Naive thymus-derived CD4-positive, alpha-beta T cell (primary cell): ENCODE results near the gene DPEP2NB. TPM values are rescaled to one million over a fixed set of nuclear protein-coding genes. Genes with fewer than 3 reads are reported as not detected.

Experiments
- ATAC-seq: fragments of 150-1000 bp; cut with Tn5 transposase; 2 replicates; pipeline ENCODE4 v1.10.0; 2021; ENCODE audit warnings: mild to moderate bottlenecking, moderate library complexity
- CTCF ChIA-PET: fragments of 350-600 bp; sonication (Branson Sonifier 250); formaldehyde crosslinking; loops from one replicate; lab custom pipeline; 2021; ENCODE audit warnings: antibody characterized with exemption; lab: Charles Lee
- POLR2A ChIA-PET: fragments of 350-600 bp; sonication (Branson Sonifier 250); formaldehyde crosslinking; loops from one replicate; lab custom pipeline; 2021; ENCODE audit warnings: antibody characterized with exemption, inconsistent platforms; lab: Charles Lee
- DNase-seq, 9 donors: peaks; one replicate each; pipeline versions ENCODE4 v3.0.0 to v3.0.0-alpha.2; 2020 to 2022; ENCODE audit warnings: mixed read lengths in 1 of 9
- H3K27ac ChIP-seq: one replicate; pipeline ENCODE4 v1.7.0; 2013; ENCODE audit warnings: mild to moderate bottlenecking, low read depth, low read length, moderate library complexity
- H3K27me3 ChIP-seq, 2 donors: one replicate each; pipeline ENCODE4 v1.7.0; 2013; ENCODE audit warnings: low read length in 2 of 2, mild to moderate bottlenecking in 2 of 2, moderate library complexity in 2 of 2; ENCODE audit not compliant: control insufficient read depth in 2 of 2, insufficient read depth in 2 of 2
- H3K36me3 ChIP-seq, 3 experiments: 1 replicate in 2 of 3; 2 replicates in 1 of 3; pipeline ENCODE4 v1.7.0; 2013; ENCODE audit warnings: low read length in 3 of 3, mild to moderate bottlenecking in 3 of 3, moderate library complexity in 1 of 3; ENCODE audit not compliant: insufficient read depth in 3 of 3, control insufficient read depth in 2 of 3
- H3K4me1 ChIP-seq, 2 donors: one replicate each; pipeline ENCODE4 v1.7.0; 2013; ENCODE audit warnings: low read length in 2 of 2, mild to moderate bottlenecking in 2 of 2, moderate library complexity in 1 of 2; ENCODE audit not compliant: control insufficient read depth in 2 of 2, insufficient read depth in 2 of 2
- H3K4me3 ChIP-seq: 2 replicates; pipeline ENCODE4 v1.7.0; 2013; ENCODE audit warnings: mild to moderate bottlenecking, low read length
- H3K9me3 ChIP-seq, 3 experiments: 1 replicate in 2 of 3; 2 replicates in 1 of 3; pipeline ENCODE4 v1.7.0; 2013; ENCODE audit warnings: low read length in 3 of 3; ENCODE audit not compliant: control insufficient read depth in 2 of 3
- H3K27ac Mint-ChIP-seq, 9 donors: one replicate each; pipeline ENCODE4 v1.8.0; 2020 to 2022; ENCODE audit warnings: mixed read lengths in 9 of 9, mild to moderate bottlenecking in 8 of 9, moderate library complexity in 5 of 9, inconsistent platforms in 2 of 9
- H3K27me3 Mint-ChIP-seq, 5 donors: one replicate each; pipeline ENCODE4 v1.8.0; 2021 to 2022; ENCODE audit warnings: mixed read lengths in 5 of 5, mild to moderate bottlenecking in 1 of 5
- H3K36me3 Mint-ChIP-seq, 5 donors: one replicate each; pipeline ENCODE4 v1.8.0; 2020 to 2022; ENCODE audit warnings: mixed read lengths in 5 of 5, mild to moderate bottlenecking in 3 of 5, inconsistent platforms in 1 of 5
- H3K4me1 Mint-ChIP-seq, 7 donors: one replicate each; pipeline ENCODE4 v1.8.0; 2020 to 2022; ENCODE audit warnings: mixed read lengths in 7 of 7, mild to moderate bottlenecking in 3 of 7, inconsistent platforms in 1 of 7
- H3K4me3 Mint-ChIP-seq, 10 donors: one replicate each; pipeline ENCODE4 v1.8.0; 2020 to 2022; ENCODE audit warnings: mild to moderate bottlenecking in 10 of 10, mixed read lengths in 10 of 10, moderate library complexity in 6 of 10, inconsistent platforms in 2 of 10
- H3K9me3 Mint-ChIP-seq, 11 donors: one replicate each; pipeline ENCODE4 v1.8.0; 2020 to 2022; ENCODE audit warnings: mixed read lengths in 11 of 11, mild to moderate bottlenecking in 4 of 11, inconsistent platforms in 1 of 11, moderate library complexity in 1 of 11
- intact Hi-C, 2 donors: fragments of 100-400 bp; cut with micrococcal nuclease; formaldehyde crosslinking; loops; one replicate each; pipeline ENCODE4 v1.15.1; 2023
- polyA plus RNA-seq, 2 donors: library from polyadenylated mRNA; unstranded; fragments of 300-500 nt; fragmentation: Illumina TruSeq; gene quantifications; one replicate each; pipeline ENCODE4 v1.2.3, GENCODE V29; 2021
- total RNA-seq, 6 experiments: library from RNA in 5 of 6; stranded (reverse) in 5 of 6; gene quantifications; 1 replicate in 5 of 6; 2 replicates in 1 of 6; pipeline ENCODE4 v1.2.3 and lab custom pipeline; 2021 to 2026

The DPEP2NB gene
- total and polyA plus RNA-seq, 7 experiments from 2014 or later: not detected

DNA sequence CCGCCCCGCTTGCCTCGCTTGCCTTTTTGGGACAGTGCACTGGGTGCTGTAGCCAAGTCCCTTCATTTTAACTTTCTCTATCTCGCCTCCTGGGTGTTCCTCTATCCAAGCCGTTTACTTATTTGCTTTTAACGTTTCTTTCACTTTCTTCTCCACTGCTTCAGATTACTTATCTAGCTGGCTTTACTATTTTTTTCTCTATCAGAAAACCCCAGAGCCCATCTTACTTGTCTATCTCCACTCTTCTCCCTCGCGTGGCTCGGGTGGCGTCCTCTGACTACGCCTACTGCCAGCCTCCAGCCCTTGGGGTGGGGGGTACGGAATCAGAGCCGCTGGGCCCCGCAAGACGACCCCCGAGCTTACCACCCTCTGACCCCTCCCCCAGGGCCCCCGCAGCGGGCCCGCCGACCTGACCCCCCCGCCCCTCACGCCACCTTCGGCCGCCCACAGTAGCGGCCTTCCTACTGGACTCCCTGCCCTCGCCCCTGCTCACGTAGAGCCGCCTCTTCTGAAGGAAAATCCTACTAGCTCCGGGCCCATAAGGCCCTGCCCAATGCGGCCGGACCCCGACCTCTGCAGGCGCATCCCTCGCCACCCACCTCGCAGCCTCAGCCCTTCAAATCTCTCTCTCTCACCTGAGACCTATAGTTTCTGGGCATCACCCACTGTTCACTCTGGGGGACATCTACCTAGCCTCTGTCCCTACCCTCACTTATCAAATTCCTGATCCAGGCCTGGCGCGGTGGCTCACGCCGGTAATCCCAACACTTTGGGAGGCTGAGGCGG is 46.3 kb downstream of the DPEP2NB start:
- Mint-ChIP-seq H3K4me3 (peak overlapping the region; percentile 86 to 100 (median 96)), H3K36me3 (no peaks in the 10 kb centered on the region), H3K9me3 (peaks cover 0 to 2% (median 0%) of the 10 kb centered on the region in 11 donors), H3K27ac (peak overlapping the region; percentile 77 to 93 (median 91)), H3K27me3 (peaks cover 0 to 1% (median 0%) of the 10 kb centered on the region in 5 donors), H3K4me1 (peaks cover 20 to 39% (median 29%) of the 10 kb centered on the region in 7 donors)
- Histone ChIP-seq H3K27ac (peak overlapping the region; percentile 81), H3K4me3 (peak overlapping the region; percentile 88), H3K9me3 (no peaks in the 10 kb centered on the region), H3K36me3 (no peaks in the 10 kb centered on the region), H3K4me1 (peaks cover 10 to 14% of the 10 kb centered on the region in 2 donors), H3K27me3 (no peaks in the 10 kb centered on the region)
- POLR2A ChIA-PET: interaction anchor here (0.6 to 3.5 kb wide), 9 partner anchors 12 to 133 kb away, joined by 4 to 17 read pairs (median 5); partner anchors contain the start of genes DPEP2 and PSMB10
- ATAC-seq (peak; percentile 21), DNase-seq (peak in 5 of 9 donors; percentile 15 to 44 (median 43))
- CTCF ChIA-PET: interaction anchor here (0.9 kb wide), 1 partner anchor 33 kb away, joined by 3 read pairs; the partner anchor contains the start of gene PSMB10
- intact Hi-C loops: loop anchor here (2.0 kb wide), 3 partner anchors 13 to 53 kb away; partner anchors contain the start of genes DDX28 (in 1 of the 2) and DUS2 (in 1 of the 2)

- ChIA-PET POLR2A (interaction anchor here (0.5 to 3.5 kb wide), 11 partner anchors 12 to 154 kb away, joined by 3 to 17 read pairs (median 5); partner anchors contain the start of genes DPEP2 and PSMB10), CTCF (no interaction called here)
- Mint-ChIP-seq H3K4me3 (peak within 1 kb of the TSS; percentile 86 to 100 (median 97)), H3K9me3 (peaks cover 0 to 2% (median 0%) of the 10 kb centered on the region in 11 donors), H3K27me3 (no peaks in the 10 kb centered on the region), H3K36me3 (no peaks in the 10 kb centered on the region), H3K4me1 (peaks cover 20 to 42% (median 29%) of the 10 kb centered on the region in 7 donors), H3K27ac (peak within 1 kb of the TSS; percentile 89 to 95 (median 93))
- Histone ChIP-seq H3K9me3 (no peaks in the 10 kb centered on the region), H3K36me3 (no peaks in the 10 kb centered on the region), H3K27me3 (no peaks in the 10 kb centered on the region), H3K4me1 (peaks cover 10 to 14% of the 10 kb centered on the region in 2 donors), H3K27ac (peak within 1 kb of the TSS; percentile 81), H3K4me3 (peak within 1 kb of the TSS; percentile 88)
- peak; percentile 97 for ATAC-seq
- intact Hi-C loops: loop anchor here (1.0 to 2.0 kb wide), 6 partner anchors 14 to 75 kb away; partner anchors contain the start of genes DDX28 (in 1 of the 2), DUS2 (in 1 of the 2) and PSKH1 (in 1 of the 2)
- DNase-seq: peak; percentile 74 to 96 (median 81)
Observed at GRCh38 chr16:67968400-67969253, 47.1 kb downstream of the DPEP2NB start, which contains the start of gene SLC12A4. Gene SLC12A4 (minus strand): TSS chr16:67968637. CDS start chr16:67968553, 84 bp downstream.

DNA sequence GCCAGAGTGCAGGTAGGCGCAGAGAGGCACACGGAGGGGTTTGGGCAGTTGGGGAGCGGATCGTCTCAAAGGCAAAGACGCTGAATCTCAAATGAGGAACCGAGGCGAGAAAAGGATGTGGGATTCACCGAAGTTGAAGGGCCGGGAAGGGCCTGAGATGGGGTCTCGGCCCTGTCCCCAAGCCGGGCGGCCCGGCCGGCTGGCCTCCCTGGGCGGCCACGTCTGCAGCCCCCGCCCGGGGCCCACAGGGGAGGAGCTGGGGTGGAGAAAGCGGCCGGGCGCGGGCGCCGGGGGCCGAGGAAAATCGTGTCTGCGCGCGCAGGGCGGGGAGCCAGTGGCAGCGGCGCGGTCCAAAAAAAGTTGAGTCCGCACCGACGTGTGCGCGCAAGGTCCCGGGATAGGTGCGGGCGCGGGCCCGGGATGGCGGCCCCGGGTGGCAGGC is 47.7 kb downstream of the DPEP2NB start:
- POLR2A ChIA-PET: interaction anchor here (0.6 to 3.5 kb wide), 5 partner anchors 15 to 74 kb away, joined by 3 to 17 read pairs (median 3); partner anchors contain the start of gene PSMB10

DNA sequence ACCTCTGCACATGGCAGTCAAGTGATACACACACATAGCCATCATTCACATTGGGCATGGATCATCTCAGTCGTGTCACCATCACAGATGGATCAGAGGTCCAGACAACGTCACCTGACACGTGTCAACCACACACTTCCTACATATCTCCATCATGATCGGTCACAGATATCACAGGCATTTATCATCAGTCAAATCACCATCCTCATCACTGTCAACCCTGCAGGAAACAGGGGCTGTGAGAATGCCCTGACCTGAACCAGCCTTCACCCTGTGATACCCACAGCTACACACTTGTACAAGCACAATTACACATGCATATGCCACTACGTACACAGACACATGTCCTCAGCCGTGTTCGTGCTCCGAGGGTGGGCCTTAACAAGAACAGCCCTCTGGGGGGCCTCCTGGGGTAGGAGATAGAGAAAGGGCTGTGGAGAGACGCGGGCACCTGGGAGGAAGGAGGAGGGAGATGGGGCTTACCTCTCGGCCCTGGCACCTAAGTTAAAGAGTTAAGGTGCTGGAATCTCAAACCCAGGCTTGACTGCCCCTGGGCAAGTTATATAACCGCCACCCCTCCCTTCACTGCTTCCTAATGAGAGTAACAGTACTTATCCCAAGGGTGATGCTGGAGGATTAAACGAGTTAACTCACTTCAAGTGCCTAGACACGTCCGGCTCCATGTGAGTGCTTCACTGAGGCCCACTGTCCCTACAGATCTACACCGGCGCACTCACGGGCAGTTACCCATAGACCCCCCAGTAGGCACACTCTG is 48.3 kb downstream of the DPEP2NB start:
- peaks cover 0 to 7% (median 0%) of the 10 kb centered on the region in 5 donors for H3K36me3 Mint-ChIP-seq
- H3K27me3 Mint-ChIP-seq: no peaks in the 10 kb centered on the region
- intact Hi-C loops: no loop called here
- peak overlapping the region; percentile 79 to 95 (median 93) for H3K27ac Mint-ChIP-seq
- CTCF ChIA-PET: interaction anchor here (1.7 kb wide), 1 partner anchor 26 kb away, joined by 7 read pairs; no protein-coding TSS in a partner anchor
- POLR2A ChIA-PET: interaction anchor here (0.6 to 3.5 kb wide), 7 partner anchors 14 to 73 kb away, joined by 3 to 17 read pairs (median 3); partner anchors contain the start of genes DPEP2 and PSMB10
- Histone ChIP-seq H3K9me3 (no peaks in the 10 kb centered on the region), H3K27me3 (no peaks in the 10 kb centered on the region), H3K36me3 (peaks cover 0 to 7% (median 0%) of the 10 kb centered on the region in 3 experiments), H3K4me3 (peak overlapping the region; percentile 88), H3K4me1 (peaks cover 10 to 14% of the 10 kb centered on the region in 2 donors), H3K27ac (peak overlapping the region; percentile 81)
- peak overlapping the region; percentile 86 to 100 (median 96) for H3K4me3 Mint-ChIP-seq
- H3K9me3 Mint-ChIP-seq: peaks cover 0 to 2% (median 0%) of the 10 kb centered on the region in 11 donors
- peak in 5 of 9 donors; percentile 5 to 36 (median 10) for DNase-seq
- peaks cover 20 to 46% (median 29%) of the 10 kb centered on the region in 7 donors for H3K4me1 Mint-ChIP-seq
- no peak for ATAC-seq

More for the DNA sequence above, 47.7 kb downstream of the DPEP2NB start:
- no peaks in the 10 kb centered on the region for H3K27me3 Mint-ChIP-seq
- DNase-seq: peak in 6 of 9 donors; percentile 2 to 65 (median 22)
- Histone ChIP-seq H3K27me3 (no peaks in the 10 kb centered on the region), H3K27ac (peak overlapping the region; percentile 81), H3K4me3 (peak overlapping the region; percentile 88), H3K9me3 (no peaks in the 10 kb centered on the region), H3K4me1 (peaks cover 10 to 14% of the 10 kb centered on the region in 2 donors), H3K36me3 (peaks cover 0 to 1% (median 0%) of the 10 kb centered on the region in 3 experiments)
- peaks cover 0 to 2% (median 0%) of the 10 kb centered on the region in 11 donors for H3K9me3 Mint-ChIP-seq
- CTCF ChIA-PET: no interaction called here
- peak; percentile 13 for ATAC-seq
- peaks cover 20 to 43% (median 29%) of the 10 kb centered on the region in 7 donors for H3K4me1 Mint-ChIP-seq
- H3K4me3 Mint-ChIP-seq: peak overlapping the region; percentile 86 to 100 (median 96)
- intact Hi-C loops: loop anchor here (1.0 to 2.0 kb wide), 6 partner anchors 15 to 75 kb away; partner anchors contain the start of genes DDX28 (in 1 of the 2), DUS2 (in 1 of the 2) and PSKH1 (in 1 of the 2)
- peaks cover 0 to under 1% (median 0%) of the 10 kb centered on the region in 5 donors for H3K36me3 Mint-ChIP-seq
- H3K27ac Mint-ChIP-seq: peak overlapping the region; percentile 79 to 95 (median 93)

DNA sequence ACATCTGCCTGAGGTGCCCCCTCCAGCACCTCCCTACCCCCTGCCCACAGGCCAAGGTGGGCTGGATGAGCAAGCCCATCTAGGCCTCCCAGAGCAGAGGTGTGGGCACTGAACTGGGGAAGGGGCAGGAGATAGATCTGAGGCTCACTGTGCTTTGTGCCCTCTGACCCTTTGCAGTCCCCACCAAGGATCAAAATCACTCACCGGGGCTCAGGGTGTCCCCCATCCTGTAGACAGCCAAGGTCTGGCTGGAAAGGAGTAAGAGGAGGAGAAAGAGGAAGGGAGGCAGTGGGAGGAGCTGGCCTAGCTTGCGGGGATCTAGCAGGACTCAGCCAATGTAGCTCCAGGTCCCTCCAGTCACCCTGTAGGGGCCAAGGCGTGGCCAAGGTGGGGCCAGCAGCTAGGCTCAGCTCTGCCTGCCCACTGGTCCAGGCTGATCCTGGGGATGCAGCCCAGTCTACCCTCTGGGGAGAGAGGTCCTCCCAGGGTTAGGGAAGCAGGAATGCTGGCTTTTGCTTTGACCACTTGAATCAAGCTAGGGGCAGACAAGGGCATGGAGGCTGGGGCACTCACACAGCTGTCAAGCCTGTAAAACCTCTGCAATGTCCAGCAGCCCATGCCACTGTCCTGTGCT is 49.0 kb downstream of the DPEP2NB start:
- DNase-seq (no peak), ATAC-seq (no peak)
- intact Hi-C loops: no loop called here
- Mint-ChIP-seq H3K4me1 (peaks cover 20 to 46% (median 29%) of the 10 kb centered on the region in 7 donors), H3K36me3 (peaks cover 0 to 11% (median 0%) of the 10 kb centered on the region in 5 donors), H3K4me3 (peak overlapping the region; percentile 86 to 100 (median 96)), H3K27ac (peak overlapping the region in 7 of 9 donors; percentile 63 to 95 (median 82)), H3K9me3 (peaks cover 0 to 2% (median 0%) of the 10 kb centered on the region in 11 donors), H3K27me3 (no peaks in the 10 kb centered on the region)
- H3K4me3 ChIP-seq: peak overlapping the region; percentile 88
- CTCF ChIA-PET: interaction anchor here (1.7 kb wide), 1 partner anchor 25 kb away, joined by 7 read pairs; no protein-coding TSS in a partner anchor
- H3K27ac ChIP-seq: no peak overlapping the region
- H3K4me1 ChIP-seq: peaks cover 10 to 14% of the 10 kb centered on the region in 2 donors
- no peaks in the 10 kb centered on the region for H3K9me3 ChIP-seq
- POLR2A ChIA-PET: interaction anchor here (0.8 to 1.4 kb wide), 6 partner anchors 10 to 33 kb away, joined by 3 to 4 read pairs (median 4); partner anchors contain the start of genes DPEP2 and PSMB10
- H3K27me3 ChIP-seq: no peaks in the 10 kb centered on the region
- H3K36me3 ChIP-seq: peaks cover 0 to 13% (median 0%) of the 10 kb centered on the region in 3 experiments
